DMS53 treated with DMSO at 0.1 percent for 48 hours (cell line): Measurements from ENCODE around the gene HOXA3.

ENCODE experiments used
- DNase-seq: peaks from one replicate; lab custom pipeline; 2025; ENCODE audit not compliant: unreplicated experiment; lab: John Stamatoyannopoulos, UW

Gene HOXA3

DNA sequence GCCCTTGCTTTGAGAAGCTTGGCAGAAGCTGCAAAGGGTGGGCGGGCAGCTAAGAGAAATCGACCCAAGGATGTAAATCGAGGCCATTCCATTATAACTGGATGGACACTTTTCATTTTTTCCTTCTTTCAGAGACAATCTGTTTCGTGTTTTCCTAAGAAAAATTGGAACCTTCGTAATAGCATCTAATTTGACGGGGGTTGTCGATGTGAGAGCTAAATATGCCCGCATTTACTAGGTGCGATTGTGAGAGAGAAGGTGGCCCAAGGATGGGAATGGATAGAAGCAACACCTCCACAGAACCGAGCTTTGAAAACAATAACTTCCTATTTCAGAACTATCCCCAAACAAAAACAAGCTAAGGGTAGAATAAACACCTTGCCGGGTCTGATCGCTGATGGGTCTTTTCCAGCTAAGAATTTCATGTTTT is 21.0 kb downstream of the HOXA3 start:
- no peak for DNase-seq

DNA sequence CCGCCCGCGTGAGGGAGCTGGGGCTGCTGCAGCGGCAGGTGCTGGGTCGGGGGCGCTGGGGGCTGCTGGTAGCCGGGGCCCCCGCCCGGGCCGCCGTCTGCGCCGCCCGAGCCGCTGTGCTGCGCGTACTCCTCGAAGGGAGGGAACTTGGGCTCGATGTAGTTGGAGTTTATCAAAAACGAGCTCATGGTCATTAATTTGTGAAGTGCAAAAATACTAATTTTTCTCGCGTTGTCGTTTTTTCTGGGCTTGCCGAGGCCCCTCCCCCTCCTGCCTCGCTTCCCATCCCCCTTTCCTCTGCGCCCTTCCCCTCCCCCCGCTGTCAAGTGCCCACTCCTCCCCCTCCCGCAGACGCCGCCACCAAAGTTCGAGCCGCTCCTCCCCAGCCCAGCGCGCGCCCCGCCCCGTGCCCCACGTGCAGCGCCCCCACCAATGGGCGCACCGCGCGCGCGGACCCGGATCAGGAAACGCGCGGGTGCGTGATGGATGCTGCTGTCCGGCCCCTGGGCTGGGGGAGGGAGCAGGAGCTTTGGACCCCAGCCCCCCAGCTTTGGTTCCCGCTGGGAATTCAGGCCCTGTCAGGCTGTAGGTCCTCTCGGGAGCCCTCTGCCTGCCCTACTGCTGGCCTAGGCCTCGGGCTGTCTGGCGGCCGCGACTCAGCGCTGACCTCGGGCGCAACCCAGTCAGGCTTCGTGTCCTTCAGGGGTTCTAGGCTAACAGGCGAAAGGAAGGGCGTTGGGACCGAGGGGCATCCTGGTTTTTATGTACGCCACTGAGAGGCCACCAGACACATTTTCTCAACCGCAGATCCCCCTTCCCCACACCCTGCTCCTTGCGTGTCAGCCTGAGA is 21.6 kb downstream of the HOXA3 start, which contains the start of gene HOXA4:
HOXA4 (minus strand) TSS at position 218 of the 850 bp plus-strand sequence; CDS start at position 194, 24 bp downstream.
- DNase-seq, result peak; percentile 30

DNA sequence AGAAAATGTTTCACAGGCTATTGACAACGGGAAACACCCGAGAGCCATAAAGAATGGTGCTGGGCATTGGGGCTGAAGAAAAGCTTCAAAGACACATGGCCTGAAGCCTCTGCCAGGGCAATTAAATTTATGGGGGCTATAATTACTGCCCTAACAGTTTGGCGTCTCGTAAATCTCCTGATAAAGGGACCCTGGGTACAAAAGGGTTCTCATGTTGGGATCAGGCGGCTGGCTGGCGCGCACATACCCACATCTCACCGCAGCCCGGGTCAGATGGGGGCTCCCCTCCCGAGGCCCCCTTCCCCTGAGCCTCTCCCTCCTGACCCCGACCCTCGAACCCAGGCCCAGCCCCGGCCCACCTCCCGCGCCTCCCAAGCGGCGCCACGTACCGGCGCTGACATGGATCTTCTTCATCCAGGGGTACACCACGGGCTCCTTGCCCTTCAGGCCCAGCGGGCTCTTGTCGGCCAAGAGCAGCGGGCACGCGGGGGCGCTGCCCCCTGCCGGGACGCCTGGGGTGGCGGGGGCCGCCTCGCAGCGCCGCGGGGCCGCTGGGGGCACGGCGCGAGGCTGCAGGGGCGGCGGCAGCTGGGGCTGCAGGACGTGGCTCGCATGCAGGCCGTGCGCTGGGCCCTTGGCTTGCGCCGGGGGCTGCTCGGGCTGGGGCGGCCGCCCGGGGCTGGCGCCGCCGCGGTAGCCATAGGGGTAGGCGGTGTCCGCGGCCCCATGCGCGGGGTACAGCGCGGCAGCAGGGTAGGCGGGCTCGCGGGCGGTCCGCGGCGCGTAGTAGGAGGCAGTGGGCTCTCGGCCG is 22.4 kb downstream of the HOXA3 start:
- DNase-seq, result no peak

DNA sequence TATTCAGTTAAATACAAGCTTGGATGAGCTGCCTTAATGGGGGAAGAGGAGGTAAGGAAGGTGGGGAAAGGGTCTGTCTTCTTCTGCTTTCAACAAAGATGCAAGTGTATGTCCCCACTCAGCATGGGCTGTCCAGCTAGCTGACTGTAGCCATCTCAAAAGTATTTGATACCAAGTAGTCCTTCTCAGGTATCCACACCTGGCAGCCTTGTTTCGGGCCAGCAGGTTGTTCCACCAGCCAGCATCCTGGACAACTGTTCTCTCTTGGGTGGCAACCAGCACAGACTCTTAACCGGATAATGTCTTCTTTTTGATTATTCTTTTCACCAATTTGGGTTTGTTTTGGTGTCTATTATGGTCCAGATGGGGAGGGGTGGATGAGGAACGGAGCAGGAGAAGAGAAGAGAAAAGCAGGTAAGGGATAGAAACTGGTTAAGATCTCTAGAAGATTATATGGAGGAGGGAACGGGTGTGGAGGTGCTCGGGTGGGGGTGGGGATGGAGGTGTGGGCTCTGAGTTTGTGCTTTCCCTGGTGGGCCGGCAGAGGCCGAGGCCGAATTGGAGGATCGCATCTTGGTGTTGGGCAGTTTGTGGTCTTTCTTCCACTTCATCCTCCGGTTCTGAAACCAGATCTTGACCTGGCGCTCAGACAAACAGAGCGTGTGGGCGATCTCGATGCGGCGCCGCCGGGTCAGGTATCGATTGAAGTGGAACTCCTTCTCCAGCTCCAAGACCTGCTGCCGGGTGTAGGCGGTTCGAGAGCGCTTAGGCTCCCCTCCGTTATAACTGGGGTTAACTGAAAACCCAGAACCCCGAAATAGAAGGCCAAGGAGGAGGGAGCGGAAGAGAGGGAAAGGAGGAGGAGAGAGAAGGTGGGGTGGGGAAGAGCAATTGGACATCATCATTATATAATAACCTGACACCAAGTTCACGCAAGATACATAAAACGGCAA is 23.3 kb downstream of the HOXA3 start:
- no peak for DNase-seq

DNA sequence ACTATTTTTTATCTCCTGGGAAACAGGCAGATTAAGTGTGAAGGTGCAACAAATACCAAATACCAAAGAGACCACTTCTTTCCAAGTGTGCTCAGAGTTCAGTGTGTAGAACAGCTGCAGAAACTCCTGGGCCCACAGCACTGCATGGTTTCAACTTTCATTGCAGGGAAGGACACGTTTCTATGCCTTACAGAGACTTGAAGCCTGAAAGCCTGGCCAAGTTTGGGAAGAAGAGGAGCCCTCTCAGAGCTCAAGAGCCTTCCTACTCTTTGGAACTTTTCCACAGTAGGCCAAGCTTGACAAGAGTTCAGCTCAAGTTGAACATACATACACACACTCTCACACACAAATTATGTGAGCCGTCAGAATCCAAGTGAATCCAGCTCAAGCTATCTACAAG is 24.3 kb downstream of the HOXA3 start:
- DNase-seq, result no peak

DNA sequence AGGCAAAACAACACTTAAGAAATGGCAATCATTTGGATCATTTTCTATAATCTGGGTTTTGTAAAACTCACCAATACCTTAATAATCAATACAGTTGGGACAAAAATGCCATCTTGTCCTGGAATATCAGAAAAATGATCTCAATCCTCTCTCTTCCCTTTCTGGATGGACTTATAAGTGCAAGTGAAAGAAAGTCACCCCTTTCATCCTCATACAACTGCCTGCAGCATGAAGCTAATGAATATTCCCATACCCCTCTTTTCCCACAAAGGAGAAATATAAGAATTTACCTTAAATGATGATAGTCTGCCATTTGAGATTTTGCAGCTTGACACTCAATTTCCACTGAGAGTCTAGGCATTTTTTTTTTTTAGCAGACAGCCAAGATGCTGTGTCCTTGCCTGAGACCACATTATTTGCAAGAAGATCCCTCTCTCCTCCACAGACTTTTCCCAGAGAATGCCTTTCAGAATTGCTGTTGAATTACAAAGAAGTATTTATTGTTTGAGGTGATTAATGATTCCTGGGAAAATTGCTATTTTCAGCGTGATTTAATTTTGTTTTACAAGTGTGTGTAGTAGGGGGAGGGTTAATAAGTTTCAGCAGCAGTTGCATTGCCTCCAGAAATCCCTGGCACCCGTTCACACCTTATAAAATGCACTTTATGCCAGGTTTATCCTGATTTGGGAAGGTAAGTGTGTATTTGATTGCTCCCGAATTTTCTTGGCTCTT is 25.6 kb downstream of the HOXA3 start:
- no peak for DNase-seq

DNA sequence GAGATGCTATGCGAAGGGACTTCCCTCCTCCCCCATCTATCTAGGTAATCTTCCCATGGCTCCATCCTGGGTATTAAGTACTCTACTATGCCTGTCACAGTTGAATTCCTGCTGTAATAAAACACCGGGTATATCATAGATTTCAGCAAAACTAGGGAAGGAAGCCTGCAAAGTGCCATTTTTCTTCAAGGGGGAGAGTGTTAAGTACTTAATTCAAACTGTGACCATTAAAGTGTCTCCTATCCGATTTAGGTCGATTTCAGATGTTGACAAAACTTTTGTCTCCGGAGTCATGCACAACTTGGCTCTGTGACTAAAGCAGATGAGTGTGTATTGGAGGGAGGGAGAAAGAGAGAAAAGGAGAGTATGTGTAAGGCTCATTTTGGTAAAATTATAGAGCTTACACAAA is 26.4 kb downstream of the HOXA3 start:
- DNase-seq, result no peak

DNA sequence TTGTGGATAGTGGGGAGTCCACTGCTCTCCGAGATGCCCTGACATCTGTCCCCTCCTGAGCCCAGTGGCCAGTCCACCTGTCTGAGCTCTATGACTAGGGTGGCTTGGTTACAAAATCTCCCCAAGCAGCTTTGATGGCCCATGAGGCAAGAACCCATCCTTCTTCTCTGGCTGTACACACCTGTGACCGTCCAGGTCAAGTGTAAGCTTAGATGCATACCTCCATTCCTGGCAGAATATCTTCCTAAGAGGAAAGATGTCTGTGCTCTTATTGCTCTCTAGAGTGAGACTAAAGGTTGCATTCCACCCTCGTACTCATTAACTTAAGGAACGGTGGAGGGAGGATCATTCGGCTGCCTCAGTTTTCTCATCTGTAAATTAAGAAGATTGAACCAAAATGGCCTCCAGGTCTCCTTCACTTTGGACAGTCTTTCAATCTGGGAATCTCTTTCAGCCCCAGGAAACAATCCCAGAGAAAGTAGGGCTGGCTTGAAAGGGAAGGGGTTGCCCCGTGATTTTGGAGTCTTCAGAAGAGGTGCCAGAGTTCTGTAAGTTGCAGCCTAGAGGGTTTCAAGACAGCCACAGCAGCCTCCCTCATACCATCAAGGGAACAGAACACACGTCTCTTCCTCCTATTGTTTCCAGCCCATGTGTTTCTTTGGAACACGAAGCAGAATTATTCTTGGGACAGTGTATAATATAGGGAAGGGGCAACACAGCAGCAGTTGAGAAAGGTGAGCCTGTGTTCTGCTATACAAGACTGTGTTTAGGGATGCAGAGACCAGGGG is 27.3 kb downstream of the HOXA3 start:
- no peak for DNase-seq

DNA sequence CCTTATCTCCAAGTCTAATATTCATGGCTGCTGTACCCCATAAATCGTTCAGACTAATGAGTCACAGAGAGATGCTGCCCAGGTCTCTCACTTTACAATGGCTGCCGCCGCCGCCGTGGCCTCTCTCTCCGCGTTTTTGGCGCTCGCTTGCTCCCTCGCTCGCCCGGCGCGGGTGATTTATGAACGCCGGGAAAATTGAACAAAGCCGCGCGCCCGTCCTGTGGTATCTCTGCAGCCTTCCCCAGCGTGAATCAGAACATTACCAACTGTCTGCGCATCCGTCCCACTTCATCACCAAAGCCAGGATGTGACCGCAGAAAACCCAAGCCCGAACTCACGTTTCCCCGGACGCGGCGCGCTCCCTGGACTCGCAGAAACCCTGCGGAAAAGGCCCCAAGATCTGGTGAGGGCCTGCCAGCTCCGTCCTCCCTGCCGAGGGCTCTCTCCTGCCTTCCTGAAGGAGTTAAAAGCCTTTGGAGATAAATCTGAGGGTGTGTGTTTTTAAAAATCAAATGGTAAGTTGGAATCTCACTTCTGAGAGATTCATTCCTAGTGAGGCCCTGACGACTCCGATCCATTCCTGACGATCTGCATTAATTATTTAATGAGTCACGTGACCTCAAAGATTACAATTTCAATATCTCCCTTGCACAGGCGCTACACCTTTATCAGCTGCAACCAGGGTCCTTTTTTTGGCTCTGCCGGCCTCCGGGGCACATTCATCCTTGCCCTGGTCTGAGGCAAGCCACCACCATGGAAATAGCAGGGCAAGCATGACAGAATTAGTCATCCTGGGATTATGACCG is 28.1 kb downstream of the HOXA3 start:
- no peak for DNase-seq

DNA sequence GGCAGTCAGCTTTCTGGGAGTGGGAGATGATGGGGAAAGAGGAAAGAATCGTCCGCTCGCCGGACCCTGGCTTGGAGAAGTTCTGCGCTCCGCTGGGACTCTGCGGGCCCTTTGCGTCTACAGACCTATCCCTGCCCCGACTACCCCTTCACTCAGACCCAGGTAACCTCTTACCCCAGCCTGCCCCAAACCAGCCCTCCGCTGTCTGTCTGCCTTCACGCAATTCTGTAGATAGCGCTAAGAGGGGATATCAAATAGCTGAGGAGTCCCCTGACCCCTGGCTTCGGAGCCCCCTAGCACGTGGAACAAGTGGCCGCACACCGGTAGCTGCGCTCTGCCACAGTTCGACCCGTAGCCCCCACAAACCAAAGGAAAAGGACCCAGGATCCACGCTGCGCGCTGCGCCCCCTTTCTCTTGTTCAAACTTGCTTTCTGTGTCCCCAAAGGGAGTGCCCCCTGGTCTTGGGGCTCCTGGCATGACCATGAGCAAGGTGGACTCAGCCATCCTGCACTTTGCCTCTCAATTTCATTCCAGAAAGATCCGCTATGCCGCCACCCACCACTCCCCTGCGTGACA is 28.8 kb downstream of the HOXA3 start:
- no peak for DNase-seq

DNA sequence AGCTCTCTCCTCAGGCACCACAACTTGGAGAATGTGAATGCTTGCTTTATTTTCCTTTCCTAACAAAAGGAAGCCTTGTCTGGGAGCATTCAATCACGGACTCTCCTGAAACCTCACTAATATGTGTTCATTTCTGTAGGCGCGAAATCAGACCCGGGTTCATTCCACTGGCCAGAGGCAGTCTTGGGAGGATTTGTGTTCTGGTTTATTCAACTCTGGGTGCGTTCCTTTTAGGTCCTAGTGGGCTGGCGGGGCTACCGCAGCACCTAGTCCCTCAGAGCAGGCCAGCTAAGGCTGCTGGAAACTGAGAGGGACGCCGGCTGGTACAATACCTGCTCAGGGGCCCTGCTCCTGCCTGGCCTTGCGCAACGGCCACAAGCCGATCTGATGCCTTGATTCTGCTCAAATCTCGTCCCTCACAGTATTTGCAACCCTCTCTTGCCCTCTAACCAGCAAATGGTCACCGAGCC is 29.3 kb downstream of the HOXA3 start:
- no peak for DNase-seq

DNA sequence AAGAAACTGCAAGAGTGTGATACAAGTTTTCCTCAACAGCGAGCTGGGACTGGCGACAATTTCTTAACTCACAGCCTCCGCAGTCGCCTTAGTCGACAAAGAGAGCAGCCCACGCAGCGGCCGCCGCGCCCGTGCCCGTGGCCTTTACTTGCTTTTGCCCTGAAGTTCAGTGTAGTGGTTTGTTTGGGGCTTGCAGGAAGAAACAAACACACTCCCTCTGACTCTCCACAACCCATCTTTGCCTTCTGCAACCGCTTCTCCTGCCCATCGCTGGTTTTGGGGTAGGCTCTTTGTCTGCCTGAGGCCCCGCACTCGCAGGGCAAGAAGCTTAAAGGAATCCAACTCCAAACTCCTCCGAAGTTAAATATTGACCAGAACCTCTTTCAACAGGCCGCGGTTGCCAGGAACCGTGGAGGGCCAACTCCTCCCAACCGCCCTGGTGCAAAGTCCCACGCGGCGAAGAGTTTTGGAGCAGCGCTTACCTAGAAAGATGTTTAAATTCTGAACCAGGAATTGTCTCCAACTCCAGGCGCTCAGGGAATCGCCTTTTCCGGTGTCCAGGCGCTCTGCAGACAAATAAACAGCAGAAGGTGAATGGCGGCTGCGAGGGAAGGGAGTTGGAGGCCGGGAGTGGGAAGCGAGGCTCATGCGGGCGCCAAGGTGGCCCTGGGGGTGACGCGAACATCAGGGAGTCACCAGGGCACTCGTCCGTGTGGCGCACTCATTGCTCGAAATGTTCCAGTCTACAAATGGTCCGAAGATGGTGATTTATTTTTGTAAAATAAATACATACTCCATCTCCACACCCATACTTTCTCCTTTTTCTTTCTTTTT is 30.1 kb downstream of the HOXA3 start:
- DNase-seq, result peak; percentile 71

DNA sequence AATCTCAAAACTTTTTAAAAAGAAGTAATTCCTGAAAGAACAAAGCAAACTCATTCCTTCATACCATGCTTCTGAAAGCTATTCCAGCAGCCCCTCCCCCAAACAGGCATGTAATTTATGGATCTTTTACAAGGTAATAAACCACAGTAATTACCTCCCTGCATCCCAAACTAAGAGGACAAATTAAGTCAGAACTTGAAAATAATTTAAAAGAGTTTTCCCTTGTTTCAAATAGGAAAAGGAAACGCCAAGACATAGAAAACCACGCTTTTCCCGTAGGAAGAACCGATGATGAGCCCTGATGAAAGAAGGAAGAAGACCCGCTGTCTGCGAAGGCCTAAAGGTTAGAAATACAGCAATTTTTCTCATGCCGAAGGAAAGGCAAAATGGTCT is 30.7 kb downstream of the HOXA3 start:
- no peak for DNase-seq

DNA sequence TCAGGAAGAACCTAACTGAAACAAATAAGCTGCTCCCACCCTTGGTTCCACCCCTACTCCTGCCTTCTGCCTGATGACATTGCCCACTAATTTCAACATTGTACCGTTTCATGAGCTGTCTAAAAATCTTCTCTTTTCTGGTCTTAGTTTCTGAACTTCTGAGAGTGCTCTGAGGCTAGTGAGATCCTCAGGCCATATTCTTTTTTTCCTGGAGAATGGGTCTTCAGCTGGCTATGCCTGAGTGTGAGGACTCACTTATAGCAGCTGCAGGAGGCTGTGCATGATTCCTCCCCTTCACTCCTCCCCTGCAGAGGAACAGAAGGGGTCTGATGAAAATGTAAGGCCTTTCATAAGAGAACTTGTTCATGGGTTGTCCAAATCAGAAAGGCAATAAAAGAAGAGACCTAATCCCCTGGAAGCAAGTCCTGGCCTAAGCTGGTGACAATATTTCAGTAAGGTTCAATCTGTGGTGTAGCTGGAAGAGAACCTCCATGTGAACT is 32.9 kb downstream of the HOXA3 start:
- no peak for DNase-seq

DNA sequence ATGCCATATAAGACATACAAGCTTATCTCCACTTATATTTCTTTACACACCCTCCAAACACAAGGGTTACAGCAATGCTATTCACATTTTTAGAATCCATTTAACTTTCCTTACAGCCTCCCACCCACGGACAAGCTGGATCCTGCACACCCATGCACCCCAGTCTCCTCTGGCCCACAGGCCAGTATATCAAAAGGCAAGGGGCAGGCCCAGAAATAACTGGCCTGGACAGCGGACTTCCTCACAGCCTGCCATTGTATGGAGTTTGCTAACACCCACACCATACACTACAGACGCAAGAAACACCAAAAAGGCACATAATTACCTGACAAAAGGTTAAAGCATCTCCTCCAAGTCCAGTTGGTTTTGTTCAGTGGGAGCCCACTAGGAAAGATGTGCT is 33.8 kb downstream of the HOXA3 start:
- no peak for DNase-seq

DNA sequence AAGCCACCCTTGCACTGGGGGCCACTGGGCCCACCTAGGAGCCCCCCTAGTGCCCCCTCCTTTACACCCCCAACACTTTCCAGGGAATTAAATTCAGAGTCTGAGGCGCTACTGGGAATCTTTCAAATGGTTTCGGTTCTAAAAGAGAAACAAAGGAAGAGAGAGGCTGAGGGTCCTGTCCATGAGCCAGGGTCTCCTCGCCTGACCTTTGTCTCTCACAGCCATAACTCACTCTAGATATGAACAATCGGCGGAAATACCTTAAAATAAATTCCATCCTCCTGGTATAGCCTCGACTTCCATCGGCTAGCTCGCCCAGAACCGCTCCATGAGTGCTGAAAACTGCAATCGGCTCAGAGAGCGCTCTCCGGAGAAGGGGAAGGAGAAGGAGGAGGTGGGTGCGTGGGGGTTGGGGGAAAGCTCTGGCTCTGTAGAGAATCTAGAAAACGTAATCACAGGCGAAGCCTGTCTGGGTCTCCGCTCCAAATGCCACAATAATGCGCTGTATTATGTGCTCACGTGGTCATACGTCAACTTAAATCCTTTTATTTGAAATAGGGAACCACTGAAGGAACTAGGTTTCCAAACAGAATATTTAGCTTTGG is 34.4 kb downstream of the HOXA3 start:
- DNase-seq, result no peak
